22Rv1 (cell line): ENCODE measurements around the gene RIGI.

ENCODE experiments used
- H3K27ac ChIP-seq: fragments of 450-650 bp; 2 replicates; pipeline ENCODE4 v1.5.1; 2017
- ZFX ChIP-seq: fragments of 450-650 bp; IDR thresholded peaks from 2 replicates; pipeline ENCODE4 v1.6.1; 2017; ENCODE audit warnings: antibody characterized with exemption, borderline replicate concordance
- TF ChIP-seq, protein P1 (sequence below): fragments of 450-650 bp; IDR thresholded peaks from 2 replicates; pipeline ENCODE4 v1.5.1; 2017; ENCODE audit warnings: mild to moderate bottlenecking

RIGI gene

DNA sequence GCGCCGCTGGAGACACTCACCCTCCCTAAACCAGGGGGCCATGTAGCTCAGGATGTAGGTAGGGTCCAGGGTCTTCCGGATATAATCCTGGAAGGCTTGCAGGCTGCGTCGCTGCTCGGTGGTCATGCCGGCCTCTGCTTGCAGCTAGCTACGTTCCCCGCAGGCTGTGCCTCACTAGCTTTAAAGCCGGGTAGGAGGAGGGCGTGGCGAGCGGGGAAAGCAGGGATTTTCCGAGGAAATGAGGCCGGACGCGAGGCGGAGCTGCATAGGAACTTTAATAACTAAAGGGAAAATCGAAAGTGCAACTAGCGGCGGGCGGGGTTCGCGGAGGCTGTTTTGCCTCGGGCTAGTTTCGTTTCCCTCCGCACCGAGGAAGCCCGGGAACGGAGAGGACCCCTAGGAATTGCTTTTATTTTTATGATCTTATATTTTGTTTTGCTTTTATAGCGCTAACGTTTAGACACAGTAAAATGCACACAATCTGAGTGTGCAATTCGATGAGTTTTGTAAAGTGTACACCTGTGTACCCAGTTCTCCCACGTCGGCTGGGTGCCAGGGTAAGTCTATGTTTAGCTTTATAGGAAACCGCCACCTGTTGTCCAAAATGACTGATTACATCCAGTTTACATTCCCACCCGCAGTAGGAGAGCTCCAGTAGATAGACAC, at the start of gene RIGI:
Gene RIGI (minus strand): TSS at position 156 of the 666 bp plus-strand sequence. CDS start 30 bp downstream, at position 126.
- H3K27ac ChIP-seq: peak within 1 kb of the TSS; percentile 67
- TF ChIP-seq, protein P1, sequence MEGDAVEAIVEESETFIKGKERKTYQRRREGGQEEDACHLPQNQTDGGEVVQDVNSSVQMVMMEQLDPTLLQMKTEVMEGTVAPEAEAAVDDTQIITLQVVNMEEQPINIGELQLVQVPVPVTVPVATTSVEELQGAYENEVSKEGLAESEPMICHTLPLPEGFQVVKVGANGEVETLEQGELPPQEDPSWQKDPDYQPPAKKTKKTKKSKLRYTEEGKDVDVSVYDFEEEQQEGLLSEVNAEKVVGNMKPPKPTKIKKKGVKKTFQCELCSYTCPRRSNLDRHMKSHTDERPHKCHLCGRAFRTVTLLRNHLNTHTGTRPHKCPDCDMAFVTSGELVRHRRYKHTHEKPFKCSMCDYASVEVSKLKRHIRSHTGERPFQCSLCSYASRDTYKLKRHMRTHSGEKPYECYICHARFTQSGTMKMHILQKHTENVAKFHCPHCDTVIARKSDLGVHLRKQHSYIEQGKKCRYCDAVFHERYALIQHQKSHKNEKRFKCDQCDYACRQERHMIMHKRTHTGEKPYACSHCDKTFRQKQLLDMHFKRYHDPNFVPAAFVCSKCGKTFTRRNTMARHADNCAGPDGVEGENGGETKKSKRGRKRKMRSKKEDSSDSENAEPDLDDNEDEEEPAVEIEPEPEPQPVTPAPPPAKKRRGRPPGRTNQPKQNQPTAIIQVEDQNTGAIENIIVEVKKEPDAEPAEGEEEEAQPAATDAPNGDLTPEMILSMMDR: peak; percentile 90
- no peak for TF ChIP-seq ZFX

DNA sequence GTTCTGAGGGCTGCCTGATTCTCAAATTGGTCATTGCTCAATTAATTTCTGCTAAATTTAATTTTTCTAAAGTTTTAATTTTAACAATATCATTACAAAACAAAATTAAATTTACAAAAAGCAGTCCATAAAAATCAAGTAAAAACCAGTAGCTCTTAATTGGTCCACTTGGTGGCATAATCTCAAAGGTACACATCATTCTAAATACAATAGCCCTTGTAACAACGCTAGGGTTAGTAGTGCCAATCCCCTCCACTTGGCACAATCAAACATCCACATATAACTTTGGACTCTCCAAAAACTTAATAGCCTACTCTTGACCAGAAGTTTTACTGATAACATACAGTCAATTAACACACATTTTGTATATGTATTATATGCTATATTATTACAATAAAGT, 48.9 kb upstream of the RIGI start:
- H3K27ac ChIP-seq: no peak overlapping the region
- TF ChIP-seq ZFX: no peak
- TF ChIP-seq, protein P1: no peak

DNA sequence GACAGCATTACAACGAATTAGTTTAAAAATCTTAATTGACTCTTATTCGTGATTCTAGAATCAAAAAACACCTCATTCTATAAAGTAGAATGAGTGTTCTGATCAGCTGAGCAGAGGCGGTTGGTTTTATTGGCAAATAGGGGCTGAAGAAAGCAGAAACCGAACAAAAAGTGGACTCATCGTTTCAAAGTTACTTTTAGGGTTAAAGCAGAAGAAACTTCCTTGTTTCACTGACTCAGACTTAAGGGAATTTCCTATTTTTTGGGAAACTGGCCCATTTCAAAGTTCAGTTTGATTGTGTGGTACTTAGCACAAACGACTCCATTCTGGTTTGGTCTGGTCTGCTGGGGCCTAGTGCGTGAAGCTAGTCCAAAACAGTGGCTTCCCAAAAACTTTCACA, 47.8 kb upstream of the RIGI start:
- no peak for TF ChIP-seq ZFX
- TF ChIP-seq, protein P1: no peak
- H3K27ac ChIP-seq: peak overlapping the region; percentile 77

DNA sequence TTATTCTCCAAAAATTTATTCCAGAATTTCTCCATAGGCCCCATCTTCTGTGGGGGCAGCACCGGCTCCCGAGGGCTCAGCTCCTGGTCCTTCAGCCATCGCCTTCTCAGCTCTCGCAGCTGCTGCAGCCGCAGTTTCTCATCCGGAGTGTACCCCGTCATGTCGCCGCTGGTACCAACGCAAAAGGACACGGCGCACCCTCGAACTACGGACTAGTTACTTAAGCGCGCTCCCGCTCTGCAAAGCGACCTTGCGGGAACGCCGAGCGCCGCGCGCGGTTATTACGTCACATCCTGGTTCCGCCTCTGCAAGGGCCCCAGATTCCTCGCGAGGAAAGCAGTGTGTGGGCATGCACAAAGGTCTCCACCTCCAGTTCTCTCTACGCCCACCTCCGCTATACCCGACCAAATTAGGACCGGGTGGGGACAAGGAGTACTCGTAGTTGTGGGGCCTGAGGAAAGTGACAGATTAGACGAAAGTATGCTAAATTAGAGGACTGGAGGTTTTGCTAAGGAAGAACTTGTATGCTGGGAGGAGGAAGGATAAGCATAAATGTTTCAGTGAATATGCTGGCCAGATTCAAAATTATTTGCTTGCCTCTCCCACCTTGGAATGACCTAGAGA, 47.0 kb upstream of the RIGI start, which contains the start of gene NDUFB6:
Gene NDUFB6 (minus strand): TSS at position 260 of the 624 bp plus-strand sequence. CDS start 99 bp downstream, at position 161.
- H3K27ac ChIP-seq: peak within 1 kb of the TSS; percentile 77
- TF ChIP-seq ZFX: no peak
- TF ChIP-seq, protein P1: no peak

DNA sequence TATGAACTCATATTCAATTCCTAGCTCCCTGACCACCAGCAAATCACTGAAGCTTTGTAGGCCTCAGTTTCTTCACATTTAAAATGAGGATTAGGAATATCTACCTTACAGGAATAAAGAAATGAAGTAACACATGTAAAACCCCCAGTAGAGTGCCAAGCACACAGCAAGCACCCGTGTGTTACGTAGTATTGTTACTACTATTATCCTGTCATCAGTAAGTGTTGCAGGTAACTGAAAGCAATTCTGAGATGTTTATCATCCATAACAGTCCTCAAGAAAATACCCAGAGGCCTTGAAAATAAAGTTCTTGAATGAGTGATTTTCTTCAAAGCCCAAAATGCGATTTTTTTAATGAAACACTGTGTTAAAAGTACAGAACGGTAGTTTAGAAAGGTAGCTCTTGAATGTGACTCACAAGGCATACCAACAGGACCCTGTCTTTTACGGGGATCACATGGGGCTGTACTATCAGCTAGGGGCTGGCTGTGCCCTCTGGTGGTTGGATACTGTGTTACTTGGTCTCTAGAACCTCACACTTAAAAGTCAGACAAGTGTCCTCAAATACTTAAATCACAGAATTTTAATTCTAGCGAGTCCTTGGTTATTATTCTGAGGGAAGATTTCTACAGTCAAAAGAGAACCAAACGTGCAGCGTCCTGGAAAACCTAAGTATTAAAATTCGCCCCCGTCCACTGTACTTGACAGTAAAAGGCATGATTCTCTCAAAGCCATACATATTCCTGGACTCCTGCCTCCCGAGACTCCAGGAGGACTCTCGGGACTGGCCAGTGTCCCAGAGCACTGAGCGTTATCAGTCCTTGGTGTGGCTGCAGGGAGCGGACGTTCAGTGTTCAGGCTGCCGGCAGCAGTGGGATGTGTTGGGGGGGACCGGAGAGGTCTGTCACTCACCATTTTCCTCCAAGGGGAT, 46.2 kb upstream of the RIGI start:
- no peak for TF ChIP-seq ZFX
- TF ChIP-seq, protein P1: peak; percentile 86
- peak overlapping the region; percentile 77 for H3K27ac ChIP-seq

DNA sequence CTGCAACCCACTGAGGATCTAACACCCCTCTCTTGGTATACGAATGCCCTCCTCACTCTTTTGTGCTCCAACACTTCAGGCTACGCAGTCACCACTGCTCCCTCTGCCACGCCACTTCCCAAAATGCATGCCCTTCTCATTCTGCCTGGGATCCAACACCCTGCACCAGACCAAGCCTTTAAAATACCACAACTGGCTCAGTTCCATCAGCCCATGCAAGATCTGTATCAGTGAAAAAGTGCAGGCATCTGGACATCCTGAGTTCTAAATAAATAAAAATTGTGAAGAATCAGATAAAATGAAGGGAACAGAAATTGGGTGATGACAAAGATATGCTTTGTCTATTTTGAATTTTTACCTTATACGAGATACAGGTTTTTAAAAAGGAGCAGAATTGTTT, 44.3 kb upstream of the RIGI start:
- TF ChIP-seq, protein P1: no peak
- TF ChIP-seq ZFX: no peak
- no peak overlapping the region for H3K27ac ChIP-seq
